ENCODE results near the gene PGAP1. TPM values are rescaled to one million over a fixed set of nuclear protein-coding genes. Genes with fewer than 3 reads are reported as not detected.

PGAP1 gene
- total RNA-seq, 1 experiment from 2014 or later = 21.0 TPM

- H4K8ac ChIP-seq (replicated peaks; ENCODE audit: insufficient read length, low read depth, low read length) = no peak overlapping the region
- Mint-ChIP-seq H3K4me1 (no peaks in the 10 kb centered on the region), H3K27me3 (ENCODE audit: low read depth) (no peaks in the 10 kb centered on the region), H3K27ac (no peak overlapping the region), H3K36me3 (ENCODE audit: insufficient read depth in 1 of 3, low read depth in 3 of 3) (peaks cover 13 to 39% (median 31%) of the 10 kb centered on the region in 3 experiments; a peak in 6 of 7 replicates), H3K4me3 (no peak overlapping the region), H3K9me3 (no peaks in the 10 kb centered on the region)
- H3K23me2 ChIP-seq (ENCODE audit: insufficient read length, low read depth, low read length, poor library complexity, severe bottlenecking) = no peaks in the 10 kb centered on the region
- no peaks in the 10 kb centered on the region for H3K27me3 ChIP-seq (ENCODE audit: insufficient read depth, low read length)
- H3K9ac ChIP-seq (ENCODE audit: extremely low read depth, insufficient read length, low read length) = no peak overlapping the region
- no peak overlapping the region for H2BK15ac ChIP-seq (ENCODE audit: low read depth, low read length)
- H4K91ac ChIP-seq (ENCODE audit: insufficient read length, low read depth, low read length) = no peak overlapping the region
- H4K20me1 ChIP-seq (ENCODE audit: control insufficient read depth, insufficient read depth, insufficient read length) = no peaks in the 10 kb centered on the region
- WGBS (ENCODE audit: extremely low coverage, insufficient read length, low lambda C conversion rate) = no CpG with 5 or more reads among the region's 3 CpGs
- H3K23ac ChIP-seq (ENCODE audit: insufficient read length, low read depth, low read length) = no peak overlapping the region
- H3K14ac ChIP-seq (ENCODE audit: insufficient read depth, low read length) = no peak overlapping the region
- no peak overlapping the region for H2BK5ac ChIP-seq (ENCODE audit: insufficient read length, low read length)
- no peak overlapping the region for H2AFZ ChIP-seq (ENCODE audit: low read length)
- H3K56ac ChIP-seq (ENCODE audit: insufficient read length, low read depth, low read length) = no peak overlapping the region
- no peaks in the 10 kb centered on the region for H3K79me2 ChIP-seq (ENCODE audit: insufficient read depth, low read length)
- no peak overlapping the region for H2BK12ac ChIP-seq (ENCODE audit: insufficient read length, low read depth, low read length)
- H3K4me2 ChIP-seq (ENCODE audit: insufficient read depth, insufficient read length, low read length) = no peak overlapping the region
- H3T11ph ChIP-seq (ENCODE audit: low read length) = no peak overlapping the region
- no peak overlapping the region for H2AK5ac ChIP-seq (ENCODE audit: insufficient read length, low read length)
- no peaks in the 10 kb centered on the region for H3K79me1 ChIP-seq (ENCODE audit: insufficient read depth, low read depth, low read length, poor library complexity, severe bottlenecking)
- no peak overlapping the region for H3K18ac ChIP-seq (ENCODE audit: insufficient read length, low read depth, low read length)
- no peak for TF ChIP-seq CTCF (conservative IDR thresholded peaks at IDR 0.05)
- H3K4ac ChIP-seq (ENCODE audit: low read depth, low read length) = no peak overlapping the region
- no peak for DNase-seq
- no peak overlapping the region for H2BK120ac ChIP-seq (ENCODE audit: low read depth, low read length, poor library complexity, severe bottlenecking)
- H3K9me3 ChIP-seq (ENCODE audit: control insufficient read depth, low read depth, low read length) = no peaks in the 10 kb centered on the region
- no peak overlapping the region for H2BK20ac ChIP-seq (ENCODE audit: low read depth, low read length, poor library complexity, severe bottlenecking)
- no peak overlapping the region for H4K5ac ChIP-seq (ENCODE audit: insufficient read length, low read depth, low read length)
- H3K27ac ChIP-seq (ENCODE audit: insufficient read length, low read depth, low read length) = no peak overlapping the region
- H3K4me1 ChIP-seq (ENCODE audit: insufficient read depth, low read length) = no peaks in the 10 kb centered on the region
Observed at GRCh38 chr2:196845371-196845770, 81.1 kb downstream of the PGAP1 start.
